ENCODE results near the gene TMEM242.

The TMEM242 gene

GRCh38 chr6:157287247-157287850, 36.0 kb downstream of the TMEM242 start:
- no peak for DNase-seq

GRCh38 chr6:157285422-157285779, 37.9 kb downstream of the TMEM242 start:
- DNase-seq, result no peak

GRCh38 chr6:157284738-157285421, 38.4 kb downstream of the TMEM242 start:
- no peak for DNase-seq

DNA sequence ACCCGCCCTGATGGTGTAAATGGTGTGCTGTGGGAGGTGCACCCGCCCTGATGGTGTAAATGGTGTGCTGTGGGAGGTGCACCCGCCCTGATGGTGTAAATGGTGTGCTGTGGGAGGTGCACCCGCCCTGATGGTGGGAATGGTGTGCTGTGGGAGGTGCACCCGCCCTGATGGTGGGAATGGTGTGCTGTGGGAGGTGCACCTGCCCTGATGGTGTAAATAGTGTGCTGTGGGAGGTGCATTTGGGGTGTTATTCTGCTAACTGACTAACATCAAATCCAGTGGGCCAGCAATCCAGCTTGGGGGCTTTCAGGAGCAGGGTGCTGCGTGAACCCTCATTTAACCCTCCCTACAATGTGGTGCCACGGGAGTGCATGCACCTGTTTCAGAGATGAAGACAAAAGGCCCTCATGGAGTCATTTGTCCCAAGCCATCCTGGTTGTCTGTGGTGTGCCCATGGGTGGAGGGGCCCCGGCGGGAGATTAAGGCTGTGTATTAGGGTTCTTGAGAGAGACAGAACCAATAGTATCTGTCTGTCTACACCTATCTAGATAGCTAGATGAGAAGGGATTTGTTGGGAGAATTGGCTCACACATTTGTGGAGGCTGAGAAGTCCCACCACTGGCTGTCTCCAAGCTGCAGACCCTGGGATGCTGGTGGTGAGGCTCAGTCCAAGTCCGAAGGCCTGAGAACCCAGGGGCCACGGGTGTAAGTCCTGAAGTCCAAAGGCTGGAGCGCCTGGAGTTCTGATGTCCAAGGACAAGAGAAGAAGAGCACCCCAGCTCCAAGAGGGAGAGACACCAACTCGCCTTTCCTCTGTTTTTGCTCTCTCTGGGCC, 39.2 kb downstream of the TMEM242 start:
- DNase-seq, result no peak

DNA sequence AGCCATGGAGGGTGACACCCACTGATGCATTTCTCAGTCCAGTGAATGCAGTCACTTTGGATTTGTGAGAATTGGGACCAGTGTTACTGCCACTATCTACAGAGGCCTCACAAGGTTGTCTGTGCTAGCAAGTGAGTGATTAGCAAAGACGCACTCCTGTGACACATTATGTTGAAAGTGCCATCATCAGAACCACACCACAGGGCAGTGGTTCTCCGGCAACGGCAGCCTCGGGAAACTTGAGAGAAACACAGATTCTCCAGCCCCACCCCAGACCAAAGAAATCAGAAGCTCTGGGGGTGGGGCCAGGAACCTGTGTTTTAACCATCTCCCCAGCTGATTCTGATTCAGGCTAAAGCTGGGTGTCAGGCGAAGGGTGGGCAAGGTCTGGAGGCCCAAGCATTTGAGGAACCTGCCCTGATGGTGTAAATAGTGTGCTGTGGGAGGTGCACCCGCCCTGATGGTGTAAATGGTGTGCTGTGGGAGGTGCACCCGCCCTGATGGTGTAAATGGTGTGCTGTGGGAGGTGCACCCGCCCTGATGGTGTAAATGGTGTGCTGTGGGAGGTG, 39.9 kb downstream of the TMEM242 start:
- DNase-seq, result no peak

DNA sequence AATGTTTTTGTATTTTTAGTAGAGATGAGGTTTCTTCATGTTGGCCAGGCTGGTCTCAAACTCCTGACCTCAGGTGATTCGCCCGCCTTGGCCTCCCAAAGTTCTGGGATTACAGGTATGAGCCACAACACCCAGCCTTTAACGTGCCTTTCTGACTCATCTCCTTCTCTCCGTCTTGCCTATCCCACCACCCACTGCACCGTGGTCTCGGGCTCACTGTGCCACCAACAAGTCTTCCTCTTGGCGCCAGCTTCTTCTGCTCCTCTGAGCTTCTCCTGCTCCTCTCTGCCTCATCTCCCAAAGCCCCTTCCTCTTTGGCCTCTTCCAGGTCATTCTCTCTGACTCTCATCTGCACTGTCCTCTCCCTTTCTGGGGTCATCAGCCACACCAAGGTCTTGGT, 41.0 kb downstream of the TMEM242 start:
- DNase-seq, result no peak

DNA sequence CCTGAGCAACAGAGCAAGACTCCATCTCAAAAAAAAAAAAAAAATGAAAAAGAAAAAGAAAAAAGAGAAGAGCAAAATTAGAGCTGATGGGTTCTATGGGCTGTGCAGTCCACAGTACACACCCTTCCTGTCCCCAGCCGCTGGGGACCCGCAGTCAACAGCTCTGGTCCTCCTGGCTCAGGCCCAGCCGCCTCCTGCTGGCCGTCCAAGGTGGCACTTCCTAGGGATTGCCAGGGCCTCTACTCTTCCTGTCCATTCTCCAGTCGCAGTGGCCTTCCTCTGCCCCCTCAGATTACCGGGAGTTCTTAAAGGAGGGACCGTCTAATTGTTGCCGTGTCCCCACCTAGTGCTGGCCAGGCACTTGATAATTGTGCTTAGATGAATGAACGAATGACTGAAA, 41.7 kb downstream of the TMEM242 start:
- no peak for DNase-seq

GRCh38 chr6:157280947-157281346, 42.4 kb downstream of the TMEM242 start:
- DNase-seq, result no peak

- DNase-seq, result no peak
These were observed 43.2 kb downstream of the TMEM242 start for GRCh38 chr6:157280157-157280556.

DNA sequence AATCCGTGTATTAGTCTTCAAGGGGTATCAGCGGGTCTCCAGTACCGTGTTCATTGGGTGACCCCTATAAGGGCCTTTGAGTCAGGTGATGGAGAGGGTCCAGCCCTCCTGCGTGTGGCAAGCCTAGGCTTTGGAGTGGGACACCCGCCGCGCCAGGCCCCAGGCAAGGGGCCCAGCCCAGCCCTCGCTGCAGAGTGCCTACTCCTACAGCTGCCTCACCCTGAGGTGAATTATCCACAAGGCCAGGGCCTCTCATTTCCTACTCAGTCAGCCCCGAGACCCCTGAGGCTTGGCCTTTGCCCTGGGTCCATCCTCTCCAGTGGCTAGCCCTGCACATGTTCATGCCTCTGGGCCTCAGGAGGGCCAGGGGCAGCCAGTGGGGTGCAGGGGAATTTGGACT, 45.1 kb downstream of the TMEM242 start:
- DNase-seq, result no peak

DNA sequence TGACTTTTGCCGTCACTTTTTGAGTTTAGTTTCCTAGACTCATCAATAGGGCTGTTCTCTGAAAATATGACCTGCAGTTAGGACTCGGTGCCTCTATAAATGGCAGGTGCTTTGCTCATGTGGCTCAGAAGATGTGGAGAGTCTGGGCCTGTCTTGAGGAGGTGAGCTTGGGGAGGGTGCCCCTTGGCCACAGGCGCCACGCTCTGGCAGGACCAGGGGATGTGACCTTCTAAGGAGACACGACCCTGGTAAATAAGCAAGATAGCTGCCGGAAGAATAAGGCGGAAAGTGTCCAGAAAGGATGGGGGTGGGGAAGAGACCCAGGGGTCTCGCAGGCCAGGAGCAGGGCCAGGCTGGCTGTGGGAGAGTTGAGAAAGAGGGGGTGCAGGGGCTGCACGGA, 46.6 kb downstream of the TMEM242 start:
- no peak for DNase-seq

- DNase-seq, result no peak
These were observed 47.2 kb downstream of the TMEM242 start for GRCh38 chr6:157276134-157276532.

DNA sequence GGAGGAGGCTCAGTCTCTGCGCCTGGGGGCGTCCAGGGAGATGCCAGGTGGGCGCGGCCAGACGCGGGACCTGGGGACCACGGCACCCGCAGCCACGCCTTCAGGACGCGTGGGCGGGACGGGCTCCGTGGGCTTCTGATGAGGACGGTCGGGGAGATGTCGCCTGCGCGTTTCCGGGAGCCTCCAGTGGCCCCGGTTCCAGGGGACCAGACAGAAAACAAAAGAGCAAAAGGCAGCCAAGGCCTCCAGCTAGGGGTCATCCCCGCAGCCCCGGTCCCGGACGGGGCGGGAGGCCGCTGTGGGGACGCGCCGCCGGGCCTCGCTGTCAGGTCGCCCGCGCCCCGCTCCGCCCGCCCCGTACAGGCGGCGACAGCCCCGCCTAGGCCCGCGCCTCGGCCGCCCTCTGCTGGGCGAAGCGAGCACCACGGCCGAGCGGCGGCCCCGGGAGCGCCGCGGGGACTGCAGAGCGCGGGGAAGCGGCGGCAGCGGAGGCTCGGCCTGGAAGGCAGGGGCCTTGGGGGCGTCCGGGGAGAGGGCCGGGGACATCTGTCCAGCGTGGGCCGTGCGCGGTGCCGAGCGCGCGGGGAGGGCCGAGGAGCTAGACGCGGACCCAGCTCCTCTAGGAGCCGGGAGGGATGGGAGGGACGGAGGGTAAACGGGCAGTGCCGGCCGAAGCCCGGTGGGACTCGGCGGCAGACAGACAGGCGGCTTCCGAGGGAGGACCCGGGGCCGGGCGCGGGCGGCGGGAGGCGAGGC, 48.7 kb downstream of the TMEM242 start:
- peak; percentile 61 for DNase-seq

- peak; percentile 50 for DNase-seq
These were observed 49.4 kb downstream of the TMEM242 start for GRCh38 chr6:157273756-157274470.

- DNase-seq, result peak; percentile 28
These were observed 50.2 kb downstream of the TMEM242 start for GRCh38 chr6:157272866-157273755.

- no peak for DNase-seq
These were observed 50.9 kb downstream of the TMEM242 start for GRCh38 chr6:157272372-157272771.

DNA sequence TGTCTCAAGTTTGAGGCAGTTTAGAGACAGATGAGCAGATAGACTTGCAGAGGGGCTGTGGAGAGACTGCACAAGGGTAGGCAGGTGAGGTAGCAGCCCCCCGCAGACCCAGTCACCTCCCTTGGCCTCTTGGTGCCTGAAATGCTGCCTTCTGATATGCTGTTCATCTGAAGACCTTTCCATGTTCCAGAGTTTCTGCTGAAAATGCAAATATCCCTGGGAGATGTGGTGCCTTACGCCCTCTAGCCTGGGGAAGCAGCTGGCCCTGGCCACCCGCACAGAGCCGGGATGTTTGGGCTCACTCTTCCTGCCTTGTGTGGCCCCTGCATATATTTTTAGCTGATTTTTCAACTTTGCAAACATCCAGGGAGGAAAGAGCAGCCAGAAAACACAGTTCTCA, 51.4 kb downstream of the TMEM242 start:
- no peak for DNase-seq

- DNase-seq, result no peak
These were observed 51.9 kb downstream of the TMEM242 start for GRCh38 chr6:157271441-157271840.

DNA sequence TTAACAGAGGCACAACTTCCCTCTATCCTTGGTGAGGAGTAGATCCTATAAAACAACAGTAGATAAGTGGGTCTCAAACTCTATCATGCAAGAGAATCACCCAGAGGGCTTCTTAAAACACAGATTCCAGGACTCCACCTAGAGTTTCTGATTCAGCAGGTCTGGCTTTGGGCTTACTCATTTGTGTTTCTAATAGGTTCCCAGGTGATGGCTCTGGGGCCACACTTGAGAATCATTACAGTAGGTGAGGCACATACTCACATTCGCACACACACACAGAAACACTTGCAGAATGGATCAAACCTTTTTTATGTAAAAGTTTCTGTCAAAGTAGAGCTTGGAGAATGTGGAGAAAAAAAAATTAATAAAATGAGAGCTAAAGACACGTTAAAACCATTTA, 52.4 kb downstream of the TMEM242 start:
- DNase-seq, result no peak

DNA sequence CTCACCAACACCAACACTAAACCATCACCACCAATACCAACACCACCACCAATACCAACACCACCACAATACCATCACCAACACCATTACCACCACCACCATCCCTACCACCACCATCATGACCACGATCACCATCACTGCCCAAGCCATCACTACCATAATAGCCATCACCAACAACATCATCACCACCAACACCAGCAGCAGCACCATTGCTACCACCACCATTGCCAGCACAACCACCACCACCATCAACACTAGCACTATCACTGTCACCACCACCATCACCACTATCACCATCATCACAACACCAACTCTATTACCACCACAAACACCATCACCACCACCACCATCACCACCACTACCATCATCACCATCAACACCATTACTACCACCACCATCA, 53.0 kb downstream of the TMEM242 start:
- DNase-seq, result no peak

DNA sequence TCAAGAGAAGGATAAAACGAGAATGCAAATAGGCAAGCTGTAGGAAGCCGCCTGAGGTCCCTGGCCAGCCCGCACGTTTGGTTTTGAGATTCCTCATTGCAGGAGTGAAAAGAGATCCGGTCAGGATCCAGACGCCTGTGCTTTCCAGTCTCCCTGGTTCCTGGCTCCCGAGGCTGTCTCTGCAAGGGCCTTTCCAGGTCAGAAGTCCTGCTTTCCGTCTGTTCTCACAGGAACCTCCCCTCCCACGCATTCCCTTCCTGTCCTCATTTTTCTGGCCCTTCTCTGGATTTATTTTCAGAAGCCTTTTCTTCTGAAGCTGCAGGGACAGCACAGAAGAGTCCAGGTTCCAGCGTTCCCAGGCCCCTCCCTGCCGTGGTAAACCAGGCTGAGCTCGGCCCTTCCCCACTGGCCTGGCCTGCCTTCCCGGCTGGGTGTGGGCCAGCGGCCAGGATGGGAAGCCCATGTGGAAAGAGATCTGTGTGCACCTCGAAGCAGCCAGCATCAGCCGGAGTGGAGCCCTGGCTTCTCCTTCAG, 54.0 kb downstream of the TMEM242 start:
- no peak for DNase-seq

All from COR-L47 (cell line).